Left kidney (tissue), 2 donors: ENCODE measurements around the gene DENND5A. TPM values are rescaled to one million over a fixed set of nuclear protein-coding genes. Genes with fewer than 3 reads are reported as not detected.
A peak's percentile ranks its signal among the peaks of the same experiment; 100 is the strongest.
"Not testable (repeated sequence)": the region's sequence is repeated elsewhere in the genome, so short reads cannot be mapped to it uniquely, and the experiment has no call there.

Experiments
- DNase-seq: peaks from one replicate; pipeline ENCODE4 v3.0.0-alpha.2; 2013
- polyA plus RNA-seq: library from polyadenylated mRNA; unstranded; fragments of 120-200 nt; gene quantifications from one replicate; pipeline ENCODE4 v1.2.1, GENCODE V29; 2013; ENCODE audit not compliant: insufficient read length

Gene DENND5A
- polyA plus RNA-seq, 1 donor, result 101 TPM

- no peak for DNase-seq
Measured at GRCh38 chr11:9266132-9266736, 1.1 kb upstream of the DENND5A start.

DNA sequence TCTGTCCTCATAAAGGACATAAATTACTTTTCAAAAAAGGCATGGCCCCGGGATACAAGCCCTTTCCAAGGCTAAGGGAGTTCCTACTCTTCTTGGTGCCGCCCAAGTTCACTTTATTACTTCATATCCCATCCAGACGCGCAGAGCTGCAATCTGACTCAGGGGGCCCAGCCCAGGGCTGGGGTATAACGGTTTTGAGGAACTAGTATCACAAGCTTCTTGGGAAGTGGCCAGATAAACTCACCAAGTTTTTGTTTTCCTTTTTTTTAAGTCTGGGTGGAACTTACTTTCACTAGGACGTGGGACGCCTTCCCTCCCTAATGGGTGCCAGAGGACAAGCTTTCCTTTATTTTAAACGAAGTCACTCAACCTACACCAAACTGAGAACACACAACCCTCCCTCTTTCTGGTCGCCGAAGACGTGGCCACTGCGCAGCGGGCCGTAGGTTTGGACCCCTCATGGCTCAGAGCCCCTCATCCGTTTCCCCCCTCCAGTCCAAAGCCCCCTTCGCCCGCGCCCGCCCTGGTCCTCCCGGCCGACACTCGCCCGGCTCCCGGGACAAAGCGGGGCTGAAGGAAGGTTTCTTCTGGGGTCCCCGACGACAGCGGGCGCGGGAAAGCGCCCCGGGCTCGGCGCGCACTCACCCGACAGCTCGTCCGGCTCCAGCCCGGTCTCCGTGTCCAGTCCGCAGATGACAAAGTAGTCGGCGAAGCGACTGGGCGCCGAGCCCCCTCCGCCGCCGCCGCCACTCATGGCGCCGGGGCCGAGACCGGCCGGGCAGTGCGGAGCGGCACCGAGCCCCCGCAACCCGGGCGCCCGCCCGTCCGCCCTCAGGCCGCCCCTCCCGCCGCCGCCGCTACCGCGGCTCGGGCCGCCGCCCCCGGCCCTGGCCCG, 587 bp downstream of the DENND5A start:
- peak; percentile 76 for DNase-seq

- DNase-seq, result no peak
Measured at GRCh38 chr11:9263840-9264315, 1.3 kb downstream of the DENND5A start.

DNA sequence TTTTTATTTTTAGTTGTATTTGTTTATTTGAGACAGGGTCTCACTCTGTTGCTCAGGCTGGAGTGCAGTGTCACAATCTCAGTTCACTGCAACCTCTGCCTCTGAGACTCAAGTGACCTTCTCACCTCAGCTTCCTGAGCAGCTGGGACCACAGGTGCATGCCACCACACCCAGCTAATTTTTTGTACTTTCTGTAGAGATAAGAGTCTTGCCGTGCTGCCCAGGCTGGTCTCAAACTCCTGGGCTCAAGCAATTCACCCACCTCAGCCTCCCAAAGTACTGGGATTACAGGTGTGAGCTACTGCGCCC, 4.4 kb downstream of the DENND5A start:
- DNase-seq, result not testable (repeated sequence)

GRCh38 chr11:9259981-9260837, 4.9 kb downstream of the DENND5A start:
- no peak for DNase-seq

- not testable (repeated sequence) for DNase-seq
Measured at GRCh38 chr11:9258279-9258678, 6.9 kb downstream of the DENND5A start.

DNA sequence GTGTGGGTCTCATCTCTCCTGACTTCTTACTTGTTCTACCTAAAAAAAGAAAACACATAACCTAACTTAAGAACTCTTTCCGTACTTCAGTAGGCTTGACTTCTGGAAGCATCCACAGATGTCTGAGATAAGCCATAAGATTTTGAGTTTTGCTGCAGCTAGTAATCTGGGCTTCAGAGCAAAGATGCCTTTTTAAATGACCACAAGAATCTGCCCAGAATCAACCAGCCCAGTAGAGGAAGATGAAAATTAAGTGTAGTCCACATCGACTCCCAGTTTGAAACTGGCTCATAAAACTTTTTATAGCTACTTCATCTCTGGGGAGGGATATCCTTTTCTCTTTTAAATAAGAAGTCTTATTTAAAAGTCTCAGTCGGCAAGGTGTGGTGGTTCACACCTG, 10.7 kb downstream of the DENND5A start:
- no peak for DNase-seq

- DNase-seq, result no peak
Measured at GRCh38 chr11:9253086-9253485, 12.1 kb downstream of the DENND5A start.

DNA sequence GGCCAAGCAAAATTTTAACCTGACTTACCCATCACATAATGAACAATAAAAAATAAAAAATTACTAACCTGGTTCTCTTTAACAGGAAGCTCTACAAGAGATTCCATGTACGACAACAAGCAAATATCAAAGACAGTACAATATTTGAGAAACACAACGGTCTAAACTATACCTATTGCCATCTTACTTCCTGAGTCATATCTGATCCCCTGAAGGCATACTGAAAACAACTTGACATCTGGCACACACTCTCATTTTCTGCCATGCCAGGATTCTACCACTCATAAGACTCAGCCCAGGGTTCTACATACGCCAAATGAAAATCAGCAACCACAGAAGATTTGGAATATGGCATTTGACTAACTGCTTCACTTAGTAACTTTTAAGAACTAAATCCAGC, 13.8 kb downstream of the DENND5A start:
- no peak for DNase-seq

DNA sequence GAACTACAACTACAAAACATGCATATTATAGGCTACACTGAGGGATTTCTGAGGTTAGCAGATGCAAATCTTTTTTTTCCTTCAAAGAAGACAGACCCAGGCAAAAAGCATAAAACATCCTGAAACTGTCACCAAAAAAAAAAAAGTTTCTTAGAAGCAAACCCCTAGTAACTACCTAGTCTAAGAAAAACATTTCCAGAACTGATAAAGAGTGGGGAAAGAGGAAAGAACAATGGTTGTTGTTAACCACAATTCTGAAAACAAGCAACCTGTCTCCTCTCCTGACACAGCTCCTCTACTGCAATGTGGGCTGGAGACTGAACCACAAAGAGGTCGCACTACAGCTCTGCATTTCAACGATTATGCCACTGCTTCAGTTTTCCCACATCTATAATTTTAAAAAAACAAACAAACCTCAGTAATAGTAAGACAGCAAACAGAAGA, 15.0 kb downstream of the DENND5A start:
- no peak for DNase-seq

DNA sequence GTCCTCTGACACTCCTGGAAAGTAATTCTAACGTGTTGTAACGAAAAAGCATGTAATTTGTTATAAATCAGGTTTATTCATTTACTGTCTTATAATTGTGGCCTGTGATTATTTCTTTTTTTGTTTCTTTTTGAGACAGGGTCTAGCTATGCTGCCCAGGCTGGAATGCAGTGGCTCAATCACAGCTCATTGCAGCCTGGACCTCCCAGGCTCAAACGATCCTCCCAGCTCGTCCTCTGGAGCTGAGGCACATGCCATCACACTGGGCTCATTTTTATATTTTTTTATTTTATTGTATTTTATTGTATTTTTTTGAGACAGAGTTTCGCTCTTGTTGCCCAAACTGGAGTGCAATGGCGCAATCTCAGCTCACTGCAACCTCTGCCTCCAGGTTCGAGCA, 15.9 kb downstream of the DENND5A start:
- no peak for DNase-seq

- no peak for DNase-seq
Measured at GRCh38 chr11:9247863-9248262, 17.3 kb downstream of the DENND5A start.

DNA sequence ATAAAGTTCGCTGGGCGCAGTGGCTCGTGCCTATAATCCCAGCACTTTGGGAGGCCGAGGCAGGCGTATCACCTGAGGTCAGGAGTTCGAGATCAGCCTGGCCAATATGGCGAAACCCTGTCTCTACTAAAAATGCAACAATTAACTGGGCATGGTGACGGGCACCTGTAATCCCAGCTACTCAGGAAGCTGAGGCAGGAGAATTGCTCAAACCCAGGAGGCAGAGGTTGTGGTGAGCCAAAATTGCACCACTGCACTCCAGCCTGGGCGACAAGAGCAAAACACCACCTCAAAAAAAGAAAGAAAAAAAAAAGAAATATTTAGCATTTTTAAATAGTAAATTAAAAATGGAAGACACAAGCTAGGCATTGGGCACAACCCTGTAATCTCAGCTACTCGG, 28.9 kb downstream of the DENND5A start:
- DNase-seq, result not testable (repeated sequence)

- DNase-seq, result no peak
Measured at GRCh38 chr11:9232482-9232881, 32.7 kb downstream of the DENND5A start.

- peak; percentile 64 for DNase-seq
Measured at GRCh38 chr11:9231848-9232177, 33.3 kb downstream of the DENND5A start.

- no peak for DNase-seq
Measured at GRCh38 chr11:9230296-9230695, 34.9 kb downstream of the DENND5A start.

GRCh38 chr11:9228091-9228490, 37.1 kb downstream of the DENND5A start:
- no peak for DNase-seq

GRCh38 chr11:9225748-9226298, 39.3 kb downstream of the DENND5A start:
- DNase-seq, result no peak

GRCh38 chr11:9222654-9223053, 42.5 kb downstream of the DENND5A start:
- DNase-seq, result no peak

- not testable (repeated sequence) for DNase-seq
Measured at GRCh38 chr11:9220853-9221252, 44.3 kb downstream of the DENND5A start.

GRCh38 chr11:9219572-9219971, 45.6 kb downstream of the DENND5A start:
- DNase-seq, result no peak

DNA sequence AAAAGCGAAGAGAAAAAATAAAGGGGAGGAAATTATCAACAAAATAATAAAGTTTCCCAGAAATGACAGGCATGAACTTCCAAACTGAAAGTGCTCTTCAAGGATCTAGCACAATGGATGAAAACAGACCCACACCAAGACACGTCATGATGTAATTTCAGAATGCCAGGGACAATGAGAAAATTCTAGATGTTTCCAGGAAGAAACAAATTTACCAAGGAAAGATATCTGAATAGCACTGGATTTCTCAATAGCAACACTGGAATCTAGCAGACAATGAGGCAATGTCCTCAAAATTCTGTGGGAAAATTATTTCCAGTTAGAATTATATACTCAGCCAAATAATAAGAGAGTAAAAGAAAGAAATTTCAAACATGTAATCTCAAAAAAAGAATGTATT, 46.0 kb downstream of the DENND5A start:
- no peak for DNase-seq
